HG03354 (cell line): Measurements from ENCODE around the gene CACNG4.

ENCODE experiments used
- ATAC-seq: cut with Tn5 transposase; IDR thresholded peaks from one replicate; pipeline ENCODE4 v1.9.1; 2021; ENCODE audit warnings: mild to moderate bottlenecking; ENCODE audit not compliant: unreplicated experiment, poor library complexity, severe bottlenecking

CACNG4 gene

DNA sequence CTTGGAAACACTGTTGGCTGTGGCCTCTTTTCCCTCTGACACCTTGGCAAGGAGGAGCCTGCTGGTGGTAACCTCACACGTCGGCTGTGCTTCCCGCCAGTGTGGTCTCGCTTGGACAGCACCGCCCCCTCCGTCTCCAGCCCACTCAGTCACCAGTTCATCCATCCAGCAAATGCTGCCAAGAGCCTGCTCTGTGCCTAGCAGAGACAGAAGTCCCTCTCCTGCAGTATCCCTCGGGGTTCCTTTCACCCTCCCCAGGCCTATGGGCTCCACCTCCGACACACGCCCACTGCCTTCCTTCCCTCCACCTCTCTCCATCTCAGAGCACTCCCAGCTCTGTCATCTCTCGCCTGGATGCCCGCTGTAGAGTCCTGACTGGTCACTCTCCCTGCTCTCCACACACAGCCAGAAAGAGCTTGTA is 12.3 kb downstream of the CACNG4 start:
- no peak for ATAC-seq

- no peak for ATAC-seq
Measured at GRCh38 chr17:66978514-66979061, 14.1 kb downstream of the CACNG4 start.

- ATAC-seq = no peak
Measured at GRCh38 chr17:66980896-66981295, 16.4 kb downstream of the CACNG4 start.

DNA sequence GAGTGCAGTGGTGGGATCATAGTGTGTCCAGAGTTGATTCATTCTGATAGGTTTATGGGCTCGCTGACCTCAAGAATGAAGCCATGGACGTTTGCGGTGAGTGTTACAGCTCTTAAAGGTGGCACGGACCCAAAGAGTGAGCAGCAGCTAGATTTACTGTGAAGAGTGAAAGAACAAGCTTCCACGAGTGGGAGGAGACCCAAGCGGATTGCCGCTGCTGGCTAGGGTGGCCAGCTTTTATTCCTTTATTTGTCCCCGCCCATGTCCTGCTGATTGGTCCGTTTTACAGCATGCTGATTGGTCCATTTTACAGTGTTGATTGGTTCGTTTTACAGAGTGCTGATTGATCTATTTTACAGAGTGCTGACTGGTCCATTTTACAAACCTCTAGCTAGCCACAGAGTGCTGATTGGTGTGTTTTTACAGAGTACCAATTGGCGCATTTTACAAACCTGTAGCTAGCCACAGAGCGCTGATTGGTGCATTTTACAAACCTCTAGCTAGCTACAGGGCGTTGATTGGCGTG is 17.5 kb downstream of the CACNG4 start:
- ATAC-seq = no peak

- ATAC-seq = no peak
Measured at GRCh38 chr17:66983414-66984021, 19.0 kb downstream of the CACNG4 start.

- no peak for ATAC-seq
Measured at GRCh38 chr17:66984730-66985129, 20.2 kb downstream of the CACNG4 start.

- ATAC-seq = no peak
Measured at GRCh38 chr17:66985338-66986237, 21.1 kb downstream of the CACNG4 start.

GRCh38 chr17:66986659-66987058 is 22.2 kb downstream of the CACNG4 start:
- ATAC-seq = no peak

- no peak for ATAC-seq
Measured at GRCh38 chr17:66987059-66987616, 22.6 kb downstream of the CACNG4 start.

GRCh38 chr17:66988069-66988798 is 23.7 kb downstream of the CACNG4 start:
- ATAC-seq = no peak

- ATAC-seq = no peak
Measured at GRCh38 chr17:66989076-66989475, 24.6 kb downstream of the CACNG4 start.

GRCh38 chr17:66989579-66989978 is 25.1 kb downstream of the CACNG4 start:
- ATAC-seq = no peak

GRCh38 chr17:66990047-66990446 is 25.5 kb downstream of the CACNG4 start:
- no peak for ATAC-seq

DNA sequence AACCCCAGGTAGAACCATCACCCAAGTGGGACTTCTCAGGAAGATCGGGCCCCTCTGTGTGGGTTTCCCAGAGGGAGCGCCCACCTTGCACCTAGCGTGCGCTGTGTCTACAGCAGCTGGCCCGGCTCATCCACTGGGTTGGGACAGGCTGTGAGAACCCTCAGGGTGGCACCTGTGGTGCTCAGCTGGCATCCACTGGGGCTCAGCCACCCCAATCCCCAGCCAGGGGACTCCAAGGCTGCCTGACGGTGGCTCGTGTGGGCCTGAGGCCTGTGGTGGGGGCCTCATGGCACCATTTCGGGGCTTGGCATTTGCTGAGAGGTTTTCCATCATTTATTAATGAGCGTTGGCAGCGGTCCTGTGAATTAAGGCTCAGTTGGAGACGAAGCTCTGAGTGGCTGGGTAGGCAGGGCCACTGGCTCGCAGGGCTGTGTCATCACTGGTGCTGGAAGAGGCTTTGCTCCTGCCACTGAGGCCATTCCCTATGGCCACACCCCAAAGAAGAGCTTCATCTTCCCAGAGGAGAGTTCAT is 28.5 kb downstream of the CACNG4 start:
- ATAC-seq = no peak

DNA sequence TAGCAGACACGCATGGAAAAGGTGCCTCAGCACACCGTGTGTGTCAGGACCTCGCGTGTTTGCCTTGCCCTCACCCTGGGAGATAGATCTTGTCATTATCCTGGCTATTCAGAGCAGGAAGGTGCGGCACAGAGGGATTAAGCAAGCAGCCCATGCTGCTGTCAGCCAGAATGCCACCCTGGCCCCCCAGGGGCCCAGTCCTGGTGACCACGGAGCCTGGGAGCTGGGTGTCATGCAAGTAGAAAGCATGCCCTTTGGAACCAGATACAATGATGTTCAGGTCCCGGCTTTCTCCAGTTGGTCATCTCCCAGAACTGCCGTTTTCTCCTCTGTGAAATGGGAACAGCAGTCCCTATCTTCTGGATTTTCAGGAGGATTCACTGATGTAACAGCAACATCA is 29.9 kb downstream of the CACNG4 start:
- no peak for ATAC-seq

GRCh38 chr17:66994930-66995535 is 30.5 kb downstream of the CACNG4 start:
- no peak for ATAC-seq

DNA sequence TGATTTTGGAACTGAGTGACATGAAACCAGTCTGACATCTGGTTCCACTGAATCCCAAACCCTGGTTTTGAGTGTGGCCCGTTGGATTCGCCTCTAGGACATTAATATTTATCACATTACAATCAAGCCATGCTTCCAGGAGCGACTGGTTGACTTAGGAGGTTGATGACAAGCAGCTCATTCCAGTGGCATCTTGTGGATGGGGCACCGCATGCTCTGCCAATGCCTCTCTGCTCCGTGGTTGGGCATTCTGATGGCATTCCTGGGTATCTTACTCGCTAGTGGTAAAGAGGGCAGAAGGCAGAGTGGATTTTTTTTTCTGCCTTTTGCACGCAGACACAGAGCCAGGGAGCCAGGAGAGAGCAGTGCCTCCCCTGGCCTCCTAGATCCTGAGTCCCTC is 31.4 kb downstream of the CACNG4 start:
- ATAC-seq = no peak

- no peak for ATAC-seq
Measured at GRCh38 chr17:66996926-66997325, 32.4 kb downstream of the CACNG4 start.

DNA sequence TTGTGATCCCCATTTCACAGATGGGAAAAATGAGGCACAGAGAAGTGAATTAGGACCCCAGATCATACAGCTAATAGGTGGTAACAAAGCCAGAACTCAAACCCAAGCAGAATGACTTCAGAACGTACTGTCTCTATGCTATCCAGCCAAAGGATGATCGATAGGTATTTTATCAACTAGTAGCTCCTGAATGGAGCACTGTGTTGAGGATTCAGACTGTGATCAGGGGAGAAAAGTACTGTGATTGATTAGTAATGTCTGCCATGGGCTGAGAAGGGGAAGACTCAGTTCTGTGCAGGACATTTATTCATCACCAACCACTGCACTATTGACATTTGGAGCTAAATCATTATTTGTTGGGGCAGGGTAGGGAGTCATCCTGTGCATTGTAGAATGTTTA is 38.7 kb downstream of the CACNG4 start:
- no peak for ATAC-seq
